Measurements from ENCODE around the gene DACH1. TPM values are rescaled to one million over a fixed set of nuclear protein-coding genes. Genes with fewer than 3 reads are reported as not detected.

Gene DACH1
- total and polyA plus RNA-seq, 9 of the 15 experiments (the other 6 are each of a cell fraction or from before 2014, with no cell fraction given) = 0.04 to 0.07 (median 0.04) TPM; not detected in 2

GRCh38 chr13:71638751-71639150, 228.3 kb downstream of the DACH1 start:
- ATAC-seq (no peak), DNase-seq (ENCODE audit: extremely low read depth in 1 of 4, low spot score in 3 of 4) (no peak), FAIRE-seq (no peak)
- TF ChIP-seq SRSF1 (IDR thresholded peaks at IDR 0.05; ENCODE audit: low read depth, low read length) (no peak), CHD4 (IDR thresholded peaks at IDR 0.05; ENCODE audit: insufficient read depth, insufficient replicate concordance, low read depth, low read length, poor library complexity, severe bottlenecking) (no peak), ZBTB7A (IDR thresholded peaks at IDR 0.05; ENCODE audit: borderline replicate concordance, control insufficient read depth, low read depth, low read length) (no peak), BHLHE40 (IDR thresholded peaks at IDR 0.05; ENCODE audit: low read length) (no peak), TEAD1 (CRISPR knock-in tag; IDR thresholded peaks at IDR 0.05) (no peak), RBM22 (IDR thresholded peaks at IDR 0.05; ENCODE audit: low read depth, low read length, poor library complexity, severe bottlenecking) (no peak), ZNF609 (CRISPR knock-in tag; IDR thresholded peaks at IDR 0.05; ENCODE audit: borderline replicate concordance) (no peak), POU5F1 (IDR thresholded peaks at IDR 0.05; ENCODE audit: borderline replicate concordance, low read depth, low read length, partially characterized antibody) (no peak)
- in situ Hi-C loops (cut with MboI) (no loop called here), intact Hi-C loops (cut with micrococcal nuclease) (no loop called here)
- H3K9me3 ChIP-seq (replicated peaks; ENCODE audit: control insufficient read depth, insufficient read depth, low read depth, low read length) = no peaks in the 10 kb centered on the region
- H4K20me1 ChIP-seq (replicated peaks; ENCODE audit: control insufficient read depth, insufficient read depth, low read length) = no peaks in the 10 kb centered on the region
- ChIA-PET POLR2A (no interaction called here), CTCF (ENCODE audit: low intra/inter-chr PET ratio) (no interaction called here)
- no peaks in the 10 kb centered on the region for H3K79me2 ChIP-seq (ENCODE audit: control insufficient read depth, insufficient read depth, low read length)
- H3K4me3 ChIP-seq = no peak overlapping the region
- H3K4me1 ChIP-seq (replicated peaks in 1 of 2; ENCODE audit: control insufficient read depth in 2 of 2, insufficient read depth in 2 of 2, low read length in 2 of 2) = no peaks in the 10 kb centered on the region
- no peak overlapping the region for H3K27ac ChIP-seq (ENCODE audit: extremely low read depth, low read depth, low read length)
- H3K27me3 ChIP-seq (ENCODE audit: control insufficient read depth in 2 of 2, insufficient read depth in 2 of 2, low read length in 2 of 2) = no peaks in the 10 kb centered on the region
- no TSS peak for BruUV-seq (replicated peaks)
- H3K9me1 ChIP-seq (ENCODE audit: control insufficient read depth, insufficient read depth, low read length) = no peaks in the 10 kb centered on the region
- H3K9ac ChIP-seq (ENCODE audit: insufficient read depth in 1 of 2, low read depth in 2 of 2, low read length in 2 of 2) = no peak overlapping the region
- H2AFZ ChIP-seq (ENCODE audit: low read depth, low read length) = no peak overlapping the region
- H3K4me2 ChIP-seq (ENCODE audit: insufficient read depth, low read length) = no peak overlapping the region
- H3K36me3 ChIP-seq (ENCODE audit: control insufficient read depth, insufficient read depth, low read length) = no peaks in the 10 kb centered on the region
- 0% methylated on average over 1 of the region's 1 CpG for WGBS (ENCODE audit: insufficient coverage, low coverage, missing lambda C conversion rate)

Measured in K562 (cell line).